SU-DHL-6 (cell line): ENCODE data around the gene BBLN.

ENCODE experiments used
- EZH2phosphoT487 ChIP-seq: fragments of 200-600 bp; sonication (generic), shearing (Covaris generic); conservative IDR thresholded peaks from 2 replicates; pipeline ENCODE4 v1.6.1; 2018; ENCODE audit warnings: mild to moderate bottlenecking, antibody characterized with exemption, low read length, moderate library complexity, mixed read lengths
- TF ChIP-seq, protein P1 (sequence below): fragments of 200-600 bp; sonication (generic); IDR thresholded peaks from one replicate; pipeline ENCODE4 v1.5.1; 2017; ENCODE audit warnings: antibody characterized with exemption, mild to moderate bottlenecking, low read length, moderate library complexity; ENCODE audit not compliant: insufficient read depth, poor library complexity, severe bottlenecking

DNA sequence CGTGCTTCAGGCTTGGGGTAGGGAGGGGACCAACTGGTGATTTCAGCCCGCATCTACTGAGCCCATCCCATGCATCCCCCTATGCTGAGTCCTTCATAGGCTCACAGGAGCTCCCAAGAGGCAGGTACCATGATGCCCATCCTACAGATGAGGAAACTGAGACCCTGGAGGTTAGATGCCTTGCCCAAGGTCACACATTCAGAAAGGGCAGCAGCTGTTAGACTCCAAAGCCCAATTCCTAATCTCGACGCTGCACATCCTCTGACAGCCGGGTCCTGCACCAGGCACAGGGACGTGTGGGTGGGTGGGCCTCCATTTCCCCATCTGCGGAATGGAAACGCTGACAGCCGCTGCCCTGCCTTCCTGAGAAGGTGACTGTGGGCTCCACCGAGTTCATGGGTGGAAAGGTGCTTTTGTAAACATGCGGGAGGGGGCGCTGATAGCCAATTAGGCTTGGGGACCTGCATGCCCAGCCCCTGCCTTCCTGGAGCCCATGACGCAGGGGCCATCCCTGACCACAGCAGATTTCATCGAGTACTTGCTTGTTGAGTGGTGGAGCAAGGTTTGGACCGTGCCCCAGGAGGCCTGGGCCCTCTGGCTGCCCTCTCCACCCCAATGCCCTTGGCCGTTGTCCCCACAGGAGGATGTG, 45.4 kb downstream of the BBLN start:
- TF ChIP-seq, protein P1, sequence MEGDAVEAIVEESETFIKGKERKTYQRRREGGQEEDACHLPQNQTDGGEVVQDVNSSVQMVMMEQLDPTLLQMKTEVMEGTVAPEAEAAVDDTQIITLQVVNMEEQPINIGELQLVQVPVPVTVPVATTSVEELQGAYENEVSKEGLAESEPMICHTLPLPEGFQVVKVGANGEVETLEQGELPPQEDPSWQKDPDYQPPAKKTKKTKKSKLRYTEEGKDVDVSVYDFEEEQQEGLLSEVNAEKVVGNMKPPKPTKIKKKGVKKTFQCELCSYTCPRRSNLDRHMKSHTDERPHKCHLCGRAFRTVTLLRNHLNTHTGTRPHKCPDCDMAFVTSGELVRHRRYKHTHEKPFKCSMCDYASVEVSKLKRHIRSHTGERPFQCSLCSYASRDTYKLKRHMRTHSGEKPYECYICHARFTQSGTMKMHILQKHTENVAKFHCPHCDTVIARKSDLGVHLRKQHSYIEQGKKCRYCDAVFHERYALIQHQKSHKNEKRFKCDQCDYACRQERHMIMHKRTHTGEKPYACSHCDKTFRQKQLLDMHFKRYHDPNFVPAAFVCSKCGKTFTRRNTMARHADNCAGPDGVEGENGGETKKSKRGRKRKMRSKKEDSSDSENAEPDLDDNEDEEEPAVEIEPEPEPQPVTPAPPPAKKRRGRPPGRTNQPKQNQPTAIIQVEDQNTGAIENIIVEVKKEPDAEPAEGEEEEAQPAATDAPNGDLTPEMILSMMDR: no peak
- no peak for TF ChIP-seq EZH2phosphoT487
